Upper lobe of right lung (tissue), 1 donor: Measurements from ENCODE around the gene CNPPD1. TPM values are rescaled to one million over a fixed set of nuclear protein-coding genes. Genes with fewer than 3 reads are reported as not detected.

Experiments
- ATAC-seq: fragments of 200-7000 bp; cut with Tn5 transposase; one replicate; pipeline ENCODE4 v1.9.1; 2020; ENCODE audit warnings: mild to moderate bottlenecking, moderate library complexity
- DNase-seq: peaks from one replicate; pipeline ENCODE4 v3.0.0-alpha.2; 2020
- H3K27ac ChIP-seq: fragments of 200-600 bp; one replicate; pipeline ENCODE4 v1.8.0; 2022
- H3K27me3 ChIP-seq: fragments of 200-600 bp; one replicate; pipeline ENCODE4 v1.8.0; 2022; ENCODE audit warnings: mild to moderate bottlenecking
- H3K36me3 ChIP-seq: fragments of 200-600 bp; one replicate; pipeline ENCODE4 v1.8.0; 2022
- H3K4me1 ChIP-seq: fragments of 200-600 bp; one replicate; pipeline ENCODE4 v1.8.0; 2022
- H3K4me3 ChIP-seq: fragments of 200-600 bp; one replicate; pipeline ENCODE4 v1.8.0; 2022; ENCODE audit warnings: mild to moderate bottlenecking
- H3K9me3 ChIP-seq: fragments of 200-600 bp; one replicate; pipeline ENCODE4 v1.8.0; 2022
- CTCF ChIP-seq: fragments of 200-600 bp; IDR thresholded peaks from one replicate; pipeline ENCODE4 v1.8.0; 2022; ENCODE audit warnings: antibody characterized with exemption
- intact Hi-C: fragments of 100-400 bp; cut with DNase I; formaldehyde crosslinking; loops from one replicate; pipeline ENCODE4 v1.11.0; 2022
- long read RNA-seq: library from polyadenylated mRNA; unstranded; transcript quantifications from one replicate; pipeline ENCODE4 v2.0.0, GENCODE V29; 2021
- total RNA-seq: library from RNA; stranded (reverse); fragmentation: NEBNext Ultra II Directional; extraction: Animal tissue kit (Norgen Biotek cat#: 25700); gene quantifications from one replicate; pipeline ENCODE4 v1.2.1, GENCODE V29; 2021
- donor health status: DM: no; HTN: yes; CAD: no; lungs with severe emphysema.

The CNPPD1 gene
- 64.0 TPM for total RNA-seq
- long read RNA-seq, transcript CNPPD1-201 (8 exons, 2,060 nt) = major isoform, 177 of 220 reads
- long read RNA-seq, partial matches to known transcripts = 17 of 220 reads
- long read RNA-seq, other reads (novel, unspliced or antisense) = 15 of 220 reads

- H3K27me3 ChIP-seq = no peaks in the 10 kb centered on the region
- TF ChIP-seq CTCF = no peak
- peak; percentile 91 for ATAC-seq
- intact Hi-C loops = loop anchor here (10.0 kb wide), 1 partner anchor 48 kb away; the partner anchor contains the start of genes ANKZF1 and ATG9A
- H3K36me3 ChIP-seq = peaks cover 66% of the 10 kb centered on the region
- peak within 1 kb of the TSS; percentile 98 for H3K27ac ChIP-seq
- H3K4me1 ChIP-seq = peaks cover 28% of the 10 kb centered on the region
- DNase-seq = peak; percentile 97
- H3K9me3 ChIP-seq = no peaks in the 10 kb centered on the region
- peak within 1 kb of the TSS; percentile 73 for H3K4me3 ChIP-seq
These were observed at the start of gene CNPPD1 for GRCh38 chr2:219176818-219177551. TSS of gene CNPPD1 (minus strand) at chr2:219176925. CDS start at chr2:219176828, 97 bp downstream.

- no peak for DNase-seq
- H3K27ac ChIP-seq = no peak overlapping the region
- no peak for TF ChIP-seq CTCF
- ATAC-seq = no peak
- H3K4me1 ChIP-seq = peaks cover 19% of the 10 kb centered on the region
- H3K27me3 ChIP-seq = no peaks in the 10 kb centered on the region
- intact Hi-C loops = loop anchor here (10.0 kb wide), 1 partner anchor 51 kb away; the partner anchor contains the start of genes CNPPD1, RETREG2 and SLC23A3
- peaks cover 68% of the 10 kb centered on the region for H3K36me3 ChIP-seq
- no peak overlapping the region for H3K4me3 ChIP-seq
- H3K9me3 ChIP-seq = no peaks in the 10 kb centered on the region
These were observed 48.6 kb upstream of the CNPPD1 start for GRCh38 chr2:219225350-219225749.

- intact Hi-C loops = loop anchor here (10.0 kb wide), 1 partner anchor 49 kb away; the partner anchor contains the start of genes CNPPD1, RETREG2 and SLC23A3
- Histone ChIP-seq H3K27me3 (no peaks in the 10 kb centered on the region), H3K27ac (no peak overlapping the region), H3K9me3 (no peaks in the 10 kb centered on the region), H3K36me3 (peaks cover 79% of the 10 kb centered on the region), H3K4me1 (peaks cover 27% of the 10 kb centered on the region), H3K4me3 (no peak overlapping the region)
- no peak for ATAC-seq
- TF ChIP-seq CTCF = no peak
- no peak for DNase-seq
These were observed 47.3 kb upstream of the CNPPD1 start for GRCh38 chr2:219223831-219224610.

GRCh38 chr2:219221957-219222518, 45.3 kb upstream of the CNPPD1 start:
- ATAC-seq = no peak
- H3K4me1 ChIP-seq = peaks cover 21% of the 10 kb centered on the region

More at GRCh38 chr2:219221957-219222518, 45.3 kb upstream of the CNPPD1 start:
- no peak overlapping the region for H3K4me3 ChIP-seq
- TF ChIP-seq CTCF = no peak
- peaks cover 77% of the 10 kb centered on the region for H3K36me3 ChIP-seq
- no peaks in the 10 kb centered on the region for H3K9me3 ChIP-seq
- intact Hi-C loops = loop anchor here (10.0 kb wide), 1 partner anchor 47 kb away; the partner anchor contains the start of genes CNPPD1, RETREG2 and SLC23A3
- no peaks in the 10 kb centered on the region for H3K27me3 ChIP-seq
- H3K27ac ChIP-seq = no peak overlapping the region
- no peak for DNase-seq
